Parietal lobe (tissue), 1 donor: Measurements from ENCODE around the gene OPN4. TPM values are rescaled to one million over a fixed set of nuclear protein-coding genes. Genes with fewer than 3 reads are reported as not detected.

Experiments used
- total RNA-seq: library from RNA; depleted of rRNA; stranded (reverse); fragments of >200 nt; gene quantifications from one replicate; pipeline ENCODE4 v1.2.3, GENCODE V29; 2014

Gene OPN4
- not detected for total RNA-seq

GRCh38 chr10:86654411-86655172 is at the start of gene OPN4:
Gene OPN4 (plus strand): TSS chr10:86654547. CDS start chr10:86654784, 237 bp downstream.

GRCh38 chr10:86668297-86669165 is 14.2 kb downstream of the OPN4 start, which contains the start of gene LDB3:
Gene LDB3 (plus strand): TSS chr10:86668511. CDS start chr10:86668692, 181 bp downstream.

Other genes starting within 250 kb of the OPN4 start
- 67.0 TPM for gene WAPL, start 132.8 kb upstream of the OPN4 start, total RNA-seq
- gene LDB3, start 14.0 kb downstream of the OPN4 start, total RNA-seq = not detected
- 50.1 TPM for gene BMPR1A, start 102.1 kb downstream of the OPN4 start, total RNA-seq